H1 (cell line): ENCODE data around the gene ISG15.

Source experiments
- CEBPB ChIP-seq: IDR thresholded peaks from 2 replicates; pipeline ENCODE4 v1.6.1; 2012; ENCODE audit warnings: low read depth, low read length
- CHD2 ChIP-seq: IDR thresholded peaks from 2 replicates; pipeline ENCODE4 v1.6.1; 2012; ENCODE audit warnings: low read length, improper control_type of control experiment
- CTCF ChIP-seq, 3 experiments: IDR thresholded peaks; 1 replicate in 2 of 3; 2 replicates in 1 of 3; pipeline versions ENCODE4 v1.5.1 to v1.6.1; 2011; ENCODE audit warnings: low read length in 3 of 3, mild to moderate bottlenecking in 3 of 3, inconsistent platforms in 2 of 3, low read depth in 1 of 3, moderate library complexity in 1 of 3; ENCODE audit not compliant: insufficient read depth in 1 of 3; ENCODE audit errors: control extremely low read depth in 1 of 3
- EP300 ChIP-seq, 2 experiments: IDR thresholded peaks; 1 replicate in 1 of 2; 2 replicates in 1 of 2; pipeline ENCODE4 v1.6.1; 2011 to 2012; ENCODE audit warnings: low read depth in 2 of 2, low read length in 2 of 2, mild to moderate bottlenecking in 2 of 2, borderline replicate concordance in 1 of 2, inconsistent platforms in 1 of 2, moderate library complexity in 1 of 2
- EZH2 ChIP-seq: fragments of 200-600 bp; sonication (generic); IDR thresholded peaks from 2 replicates; pipeline ENCODE4 v1.7.1; 2012; ENCODE audit warnings: low read depth, mild to moderate bottlenecking, moderate library complexity, low read length, inconsistent platforms; ENCODE audit not compliant: severe bottlenecking
- GABPA ChIP-seq: IDR thresholded peaks from 2 replicates; pipeline ENCODE4 v1.6.1; 2011; ENCODE audit warnings: mild to moderate bottlenecking, low read length, moderate library complexity, borderline replicate concordance; ENCODE audit not compliant: insufficient read depth
- JUND ChIP-seq: IDR thresholded peaks from 2 replicates; pipeline ENCODE4 v1.6.1; 2011; ENCODE audit warnings: mild to moderate bottlenecking, improper control_type of control experiment, low read length
- RFX5 ChIP-seq: IDR thresholded peaks from 2 replicates; pipeline ENCODE4 v1.6.1; 2011; ENCODE audit warnings: low read depth, low read length, improper control_type of control experiment, borderline replicate concordance
- SAP30 ChIP-seq: fragments of 300-600 bp; sonication (generic); IDR thresholded peaks from 2 replicates; pipeline ENCODE4 v1.7.1; 2012; ENCODE audit warnings: low read length, moderate library complexity, mild to moderate bottlenecking, inconsistent platforms; ENCODE audit not compliant: insufficient read depth, insufficient replicate concordance
- TAF1 ChIP-seq: IDR thresholded peaks from 2 replicates; pipeline ENCODE4 v1.6.1; 2011; ENCODE audit warnings: mild to moderate bottlenecking, low read depth, low read length
- USF2 ChIP-seq: IDR thresholded peaks from 2 replicates; pipeline ENCODE4 v1.6.1; 2011; ENCODE audit warnings: low read length, improper control_type of control experiment
- ZNF274 ChIP-seq: IDR thresholded peaks from 2 replicates; pipeline ENCODE4 v1.7.0; 2012; ENCODE audit warnings: low read length, borderline replicate concordance; ENCODE audit errors: extremely low read depth

- TF ChIP-seq CTCF (IDR thresholded peaks at IDR 0.05; ENCODE audit: control extremely low read depth in 1 of 3, insufficient read depth in 1 of 3, low read depth in 1 of 3, low read length in 3 of 3), result peak in 2 of 3 experiments; percentile 1 to 28; a peak in 3 of 4 replicates
- TF ChIP-seq CEBPB, result no peak
- TF ChIP-seq CHD2, result no peak
- TF ChIP-seq EZH2, result no peak
- peak; percentile 57; the same call in 1 of the 2 replicates for TF ChIP-seq GABPA
- TF ChIP-seq SAP30, result no peak
- TF ChIP-seq JUND, result no peak
- no peak for TF ChIP-seq ZNF274
- no peak for TF ChIP-seq EP300 (IDR thresholded peaks at IDR 0.05; ENCODE audit: borderline replicate concordance in 1 of 2, low read depth in 2 of 2, low read length in 2 of 2)
- TF ChIP-seq USF2, result no peak
- 0 out of 2 replicates have a peak, but pooled peaks have one; percentile 19 for TF ChIP-seq TAF1
- TF ChIP-seq RFX5, result no peak
Measured at GRCh38 chr1:1040004-1040991, 27.0 kb downstream of the ISG15 start.
